GM12891 (cell line): ENCODE data around the gene SOX11.

Experiments
- PAX5 ChIP-seq: IDR thresholded peaks from 2 replicates; pipeline ENCODE4 v1.6.1; 2011; ENCODE audit warnings: low read length, moderate library complexity, mild to moderate bottlenecking; ENCODE audit not compliant: insufficient read depth, severe bottlenecking
- POLR2A ChIP-seq: IDR thresholded peaks from 2 replicates; pipeline ENCODE4 v1.6.1; 2011; ENCODE audit warnings: low read depth, low read length, control low read depth
- POLR2AphosphoS5 ChIP-seq: IDR thresholded peaks from 2 replicates; pipeline ENCODE4 v1.6.1; 2011; ENCODE audit warnings: low read depth, low read length, control low read depth
- POU2F2 ChIP-seq: IDR thresholded peaks from 2 replicates; pipeline ENCODE4 v1.6.1; 2011; ENCODE audit warnings: low read depth, mild to moderate bottlenecking, control low read depth, low read length, moderate library complexity
- SPI1 ChIP-seq: IDR thresholded peaks from 2 replicates; pipeline ENCODE4 v1.6.1; 2011; ENCODE audit warnings: low read depth, low read length, control low read depth
- TAF1 ChIP-seq: IDR thresholded peaks from 2 replicates; pipeline ENCODE4 v1.6.1; 2011; ENCODE audit warnings: low read depth, low read length, control low read depth

DNA sequence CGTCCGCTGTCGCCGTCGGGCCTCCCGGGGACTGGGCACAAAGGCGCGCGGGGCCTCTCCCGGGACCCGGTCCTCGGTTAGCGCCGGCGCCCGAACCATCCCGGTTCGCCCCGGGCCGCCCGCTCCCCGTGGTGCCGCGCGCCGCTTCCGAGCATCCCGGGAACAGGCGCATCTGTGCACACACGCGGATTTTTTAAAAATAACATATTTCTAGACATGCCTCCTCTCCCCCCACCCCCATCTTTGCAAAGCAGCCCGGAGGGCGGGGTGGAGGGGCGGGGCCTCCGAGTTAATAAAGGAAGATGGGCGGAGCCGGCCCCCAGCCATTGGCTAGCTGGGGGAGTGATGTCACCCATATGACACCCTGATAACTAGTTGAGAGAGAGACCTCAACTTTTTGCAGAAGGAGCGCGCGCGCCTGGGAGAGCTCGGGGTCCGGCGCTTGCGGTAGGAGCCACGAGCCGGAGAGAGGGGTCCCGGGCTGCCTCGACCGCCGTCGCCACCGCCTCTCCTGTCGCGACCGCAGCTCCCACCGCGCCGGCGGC, at the start of gene SOX11:
- TF ChIP-seq POLR2A (no peak), POU2F2 (no peak), POLR2AphosphoS5 (no peak), SPI1 (no peak), TAF1 (no peak), PAX5 (no peak)
